Fibroblast of lung (primary cell): ENCODE results near the gene CLIC5. TPM values are rescaled to one million over a fixed set of nuclear protein-coding genes. Genes with fewer than 3 reads are reported as not detected.

ENCODE experiments used
- DNase-seq, 2 donors: peaks; one replicate each; pipeline versions ENCODE4 v3.0.0 to v3.0.0-alpha.2; 2010; ENCODE audit warnings: low read depth in 2 of 2
- H2AFZ ChIP-seq: 2 replicates; pipeline ENCODE4 v1.5.1; 2012; ENCODE audit warnings: low read length, control low read depth, inconsistent platforms
- H3K27ac ChIP-seq: 2 replicates; pipeline ENCODE4 v1.5.1; 2011; ENCODE audit warnings: low read length, control low read depth; ENCODE audit not compliant: insufficient read depth
- H3K27me3 ChIP-seq: 2 replicates; pipeline ENCODE4 v1.5.1; 2011; ENCODE audit warnings: mild to moderate bottlenecking, low read length; ENCODE audit not compliant: control insufficient read depth, insufficient read depth
- H3K36me3 ChIP-seq: 2 replicates; pipeline ENCODE4 v1.5.1; 2011; ENCODE audit warnings: low read length; ENCODE audit not compliant: control insufficient read depth, insufficient read depth
- H3K4me1 ChIP-seq: 2 replicates; pipeline ENCODE4 v1.5.1; 2011; ENCODE audit warnings: low read length; ENCODE audit not compliant: control insufficient read depth, insufficient read depth; ENCODE audit errors: extremely low read depth
- H3K4me2 ChIP-seq: 2 replicates; pipeline ENCODE4 v1.5.1; 2011; ENCODE audit warnings: low read length, control low read depth; ENCODE audit not compliant: insufficient read depth; ENCODE audit errors: extremely low read depth
- H3K4me3 ChIP-seq, 4 experiments: fragments of 200-600 bp in 1 of 4; sonication (generic) in 1 of 4; replicated peaks in 1 of 4; 2 replicates each; pipeline ENCODE4 v1.5.1; 2011 to 2016; ENCODE audit warnings: low read length in 4 of 4, low read depth in 3 of 4, mild to moderate bottlenecking in 3 of 4, control low read depth in 2 of 4, inconsistent platforms in 1 of 4, mixed read lengths in 1 of 4; ENCODE audit not compliant: insufficient read depth in 1 of 4; ENCODE audit errors: control extremely low read depth in 1 of 4
- H3K79me2 ChIP-seq: 2 replicates; pipeline ENCODE4 v1.5.1; 2012; ENCODE audit warnings: mild to moderate bottlenecking, low read length, inconsistent platforms; ENCODE audit not compliant: control insufficient read depth, insufficient read depth
- H3K9ac ChIP-seq: 2 replicates; pipeline ENCODE4 v1.5.1; 2011; ENCODE audit warnings: mild to moderate bottlenecking, low read length, control low read depth; ENCODE audit not compliant: insufficient read depth
- H3K9me3 ChIP-seq: 2 replicates; pipeline ENCODE4 v1.5.1; 2012; ENCODE audit warnings: low read depth, low read length; ENCODE audit not compliant: control insufficient read depth, insufficient read depth
- H4K20me1 ChIP-seq: 2 replicates; pipeline ENCODE4 v1.5.1; 2011; ENCODE audit warnings: low read length; ENCODE audit not compliant: control insufficient read depth, insufficient read depth; ENCODE audit errors: extremely low read depth
- CTCF ChIP-seq, 2 donors: IDR thresholded peaks in 1 of 2; conservative IDR thresholded peaks in 1 of 2; 1 replicate in 1 of 2; 2 replicates in 1 of 2; pipeline ENCODE4 v1.5.1; 2011 to 2012; ENCODE audit warnings: low read length in 2 of 2, control low read depth in 1 of 2, inconsistent platforms in 1 of 2, low read depth in 1 of 2, mild to moderate bottlenecking in 1 of 2
- EZH2 ChIP-seq: IDR thresholded peaks from 2 replicates; pipeline ENCODE4 v1.5.1; 2012; ENCODE audit warnings: low read length, control low read depth, mild to moderate bottlenecking; ENCODE audit errors: missing control alignments
- polyA plus RNA-seq, 2 donors: library from polyadenylated mRNA; depleted of rRNA in 1 of 2; stranded (reverse) in 1 of 2; unstranded in 1 of 2; fragments of >200 nt; gene quantifications; 2 replicates each; pipeline ENCODE4 v1.2.1, GENCODE V29; 2011 to 2012; ENCODE audit warnings: missing spikeins in 1 of 2
- total RNA-seq: library from RNA; depleted of rRNA; stranded (reverse); fragments of >200 nt; gene quantifications from 2 replicates; pipeline ENCODE4 v1.2.1, GENCODE V29; 2014

Gene CLIC5
- total and polyA plus RNA-seq, 2 donors (not counting 1 experiment from before 2014, with no cell fraction given): 0.03 TPM; not detected in 1

- TF ChIP-seq CTCF (conservative IDR thresholded peaks at IDR 0.05 in 1 of 2, IDR thresholded peaks at IDR 0.05 in 1 of 2; ENCODE audit: low read depth in 1 of 2, low read length in 2 of 2): no peak
- no peak for TF ChIP-seq EZH2
- Histone ChIP-seq H3K9ac (no peak overlapping the region), H3K4me3 (no peak overlapping the region), H3K4me1 (no peaks in the 10 kb centered on the region), H3K36me3 (no peaks in the 10 kb centered on the region), H3K27ac (no peak overlapping the region), H2AFZ (no peak overlapping the region), H3K27me3 (no peaks in the 10 kb centered on the region), H3K4me2 (no peak overlapping the region), H3K79me2 (no peaks in the 10 kb centered on the region), H3K9me3 (no peaks in the 10 kb centered on the region), H4K20me1 (no peaks in the 10 kb centered on the region)
- DNase-seq: no peak
Observed at GRCh38 chr6:45870531-45870930, 145.1 kb downstream of the CLIC5 start.

- Histone ChIP-seq H4K20me1 (no peaks in the 10 kb centered on the region), H3K79me2 (no peaks in the 10 kb centered on the region), H3K27ac (no peak overlapping the region), H3K36me3 (no peaks in the 10 kb centered on the region), H3K27me3 (no peaks in the 10 kb centered on the region), H3K4me1 (no peaks in the 10 kb centered on the region), H3K4me2 (no peak overlapping the region), H2AFZ (no peak overlapping the region), H3K9ac (no peak overlapping the region), H3K9me3 (no peaks in the 10 kb centered on the region), H3K4me3 (no peak overlapping the region)
- no peak for TF ChIP-seq EZH2
- TF ChIP-seq CTCF (conservative IDR thresholded peaks at IDR 0.05 in 1 of 2, IDR thresholded peaks at IDR 0.05 in 1 of 2; ENCODE audit: low read depth in 1 of 2, low read length in 2 of 2): no peak
- no peak for DNase-seq
Observed at GRCh38 chr6:45864651-45865050, 151.0 kb downstream of the CLIC5 start.

- no peaks in the 10 kb centered on the region for H4K20me1 ChIP-seq
- H2AFZ ChIP-seq: no peak overlapping the region
- H3K27ac ChIP-seq: no peak overlapping the region
- H3K9me3 ChIP-seq: no peaks in the 10 kb centered on the region
- no peaks in the 10 kb centered on the region for H3K79me2 ChIP-seq
- no peaks in the 10 kb centered on the region for H3K36me3 ChIP-seq
- DNase-seq: no peak
- no peaks in the 10 kb centered on the region for H3K4me1 ChIP-seq
- H3K4me3 ChIP-seq: no peak overlapping the region
- no peak overlapping the region for H3K9ac ChIP-seq
- no peak overlapping the region for H3K4me2 ChIP-seq
- peaks cover 2% of the 10 kb centered on the region for H3K27me3 ChIP-seq
- TF ChIP-seq EZH2: no peak
- TF ChIP-seq CTCF (conservative IDR thresholded peaks at IDR 0.05 in 1 of 2, IDR thresholded peaks at IDR 0.05 in 1 of 2; ENCODE audit: low read depth in 1 of 2, low read length in 2 of 2): no peak
Observed at GRCh38 chr6:45858691-45859090, 157.0 kb downstream of the CLIC5 start.
